HUDEP-2 (cell line): ENCODE measurements around the gene TRIM68.

Experiments
- DNase-seq, 76 experiments: peaks; one replicate each; lab custom pipeline; 2025; ENCODE audit not compliant: unreplicated experiment in 76 of 76; lab: John Stamatoyannopoulos, UW

TRIM68 gene

DNA sequence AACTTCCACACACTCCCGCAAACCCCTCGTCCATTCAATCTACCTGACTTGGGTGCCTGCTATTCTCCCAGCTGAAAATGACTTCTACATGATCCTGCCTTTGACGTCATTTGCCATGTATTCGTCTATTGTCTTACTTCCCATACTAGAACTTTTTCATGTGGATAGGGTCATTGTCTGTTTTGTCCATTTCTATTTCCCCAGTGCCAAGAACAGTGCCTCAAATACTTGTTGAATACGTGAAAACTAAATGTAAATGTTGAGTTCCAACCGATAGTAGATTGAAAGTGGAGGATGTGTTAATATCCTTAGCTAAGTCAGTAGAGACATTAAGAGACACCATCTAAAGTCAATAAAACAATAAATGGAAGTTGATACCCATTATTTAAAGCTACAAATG, 935 bp downstream of the TRIM68 start:
- no peak for DNase-seq

DNA sequence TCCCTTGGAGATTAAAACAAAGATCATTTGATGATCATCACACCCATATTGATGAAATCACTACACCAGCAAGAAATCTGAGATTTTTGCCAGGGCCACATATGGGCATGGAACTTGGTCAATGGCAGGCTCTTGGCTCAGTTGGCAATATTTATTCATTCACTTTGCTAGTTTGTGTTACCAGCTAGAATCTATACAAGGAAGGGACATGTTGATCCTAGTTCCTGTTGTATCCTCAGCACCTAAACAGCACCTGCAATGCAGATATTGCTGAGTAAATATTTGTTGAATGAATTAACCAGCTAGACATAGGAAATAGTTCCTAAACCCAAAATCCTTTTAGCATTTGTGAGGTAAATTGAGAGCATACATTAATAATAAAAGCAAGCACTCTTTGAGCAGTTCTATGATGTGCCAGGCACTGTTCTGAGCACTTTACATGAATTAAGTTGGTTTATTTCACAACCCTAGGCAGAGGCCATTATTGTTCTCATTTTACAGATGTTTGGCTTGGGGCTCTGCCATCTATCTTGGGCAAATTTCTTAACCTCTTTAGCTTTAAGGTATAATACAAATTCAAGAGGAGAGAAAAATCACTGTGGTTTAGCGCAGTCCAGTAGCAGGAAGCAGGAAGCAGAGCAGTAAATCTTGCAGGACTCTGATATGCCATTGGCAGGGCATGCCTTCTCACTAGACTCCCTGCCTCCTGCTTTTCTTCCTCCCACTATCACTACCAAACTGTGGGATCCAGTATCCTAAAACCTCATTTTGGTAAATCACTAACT, 1.6 kb downstream of the TRIM68 start:
- no peak for DNase-seq

DNA sequence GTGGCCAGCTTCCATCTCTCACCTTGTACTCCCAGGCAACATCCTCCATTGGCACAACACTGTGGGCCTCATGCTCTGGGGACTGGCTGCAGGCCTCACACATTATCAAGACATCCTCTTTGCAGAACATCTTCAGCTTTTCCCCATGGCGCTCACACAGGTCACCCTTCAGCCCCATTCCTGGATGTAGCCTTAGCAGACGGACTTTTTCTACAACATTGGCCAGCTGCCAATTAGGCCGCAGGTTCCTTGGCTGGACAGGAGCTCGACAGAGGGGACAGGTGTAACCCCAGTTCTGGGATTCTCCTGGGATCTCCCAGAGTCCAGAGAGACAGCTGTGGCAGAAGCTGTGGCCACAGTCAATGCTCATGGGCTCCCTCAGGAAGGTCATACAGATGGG, 3.0 kb downstream of the TRIM68 start:
- DNase-seq = no peak

DNA sequence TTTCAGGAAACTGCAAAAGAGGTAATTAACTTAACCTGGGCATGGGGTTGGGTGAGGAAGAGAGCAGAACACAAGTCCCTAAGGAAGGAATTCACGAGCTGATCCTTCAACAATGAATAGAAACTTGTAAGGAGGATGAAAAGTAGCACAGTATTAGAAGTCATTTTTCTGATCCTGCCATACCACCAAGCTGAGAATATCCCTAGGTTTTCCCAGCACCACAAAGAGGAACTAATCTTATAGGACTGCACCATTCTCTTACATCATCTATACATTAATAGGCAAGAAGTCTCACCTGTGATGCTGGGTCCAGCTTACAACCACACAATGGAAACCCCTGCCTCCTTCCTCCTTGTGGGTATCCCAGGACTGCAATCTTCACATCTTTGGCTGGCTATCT, 14.3 kb downstream of the TRIM68 start, which contains the start of gene OR52I1:
OR52I1 (plus strand) TSS at position 301 of the 400 bp plus-strand sequence; CDS start at position 301, 0 bp downstream.
- no peak for DNase-seq

DNA sequence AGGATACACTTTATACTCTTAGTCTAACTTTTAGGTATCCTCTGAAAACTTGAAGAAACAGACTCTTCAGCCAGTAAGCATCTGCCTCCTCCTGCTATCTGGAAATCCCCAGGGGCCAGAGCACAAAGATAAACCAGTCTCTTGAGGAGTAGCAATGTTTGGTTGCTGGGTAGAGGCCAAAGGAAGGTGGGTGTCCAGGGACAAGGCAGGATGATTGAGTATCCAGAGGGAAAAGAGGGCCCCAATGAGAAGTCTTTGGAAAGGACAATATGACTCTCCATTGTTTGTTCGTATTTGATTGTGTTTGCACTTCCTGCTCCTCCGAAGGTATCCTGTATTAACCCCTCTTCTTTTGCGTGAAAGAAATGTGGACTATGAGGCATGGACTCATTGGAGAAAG, 19.0 kb downstream of the TRIM68 start:
- no peak for DNase-seq

DNA sequence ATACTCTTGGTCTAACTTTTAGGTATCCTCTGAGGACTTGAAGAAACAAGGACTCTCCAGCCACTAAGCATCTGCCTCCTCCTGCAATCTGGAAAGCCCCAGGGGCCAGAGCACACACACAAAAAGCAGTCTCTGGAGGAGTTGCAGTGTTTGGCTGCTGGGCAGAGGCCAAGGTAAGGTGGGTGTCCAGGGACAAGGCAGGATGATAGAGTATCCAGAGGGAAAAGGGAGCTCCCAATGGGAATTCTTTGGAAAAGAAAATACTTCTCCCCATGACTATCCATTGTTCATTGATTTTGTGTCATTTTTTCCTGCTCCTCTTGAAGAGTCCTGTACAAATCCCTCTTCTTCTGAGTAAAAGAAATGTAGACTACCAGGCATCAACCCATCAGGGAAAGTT, 26.6 kb downstream of the TRIM68 start, which contains the start of gene OR52I2:
OR52I2 (plus strand) TSS at position 301 of the 400 bp plus-strand sequence.
- no peak for DNase-seq

DNA sequence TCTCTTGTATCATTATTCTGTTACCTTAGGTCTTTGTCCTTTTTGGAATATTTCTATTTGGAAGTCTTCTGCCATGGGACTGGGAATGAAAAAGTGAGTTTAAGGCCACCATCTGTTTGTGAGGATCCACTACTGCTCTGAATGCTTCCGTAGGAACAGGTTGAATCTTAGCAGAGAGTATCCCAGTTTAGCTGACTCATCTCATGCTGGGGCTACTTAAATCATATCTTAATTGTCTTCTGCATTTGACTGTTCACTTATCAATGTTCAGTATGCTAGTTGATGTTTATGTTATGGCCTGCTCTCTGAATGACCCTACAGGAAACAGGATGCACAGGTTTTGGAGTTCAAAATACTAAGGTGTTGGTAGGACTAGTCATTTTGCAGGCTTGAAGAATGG, 27.9 kb downstream of the TRIM68 start:
- no peak for DNase-seq

DNA sequence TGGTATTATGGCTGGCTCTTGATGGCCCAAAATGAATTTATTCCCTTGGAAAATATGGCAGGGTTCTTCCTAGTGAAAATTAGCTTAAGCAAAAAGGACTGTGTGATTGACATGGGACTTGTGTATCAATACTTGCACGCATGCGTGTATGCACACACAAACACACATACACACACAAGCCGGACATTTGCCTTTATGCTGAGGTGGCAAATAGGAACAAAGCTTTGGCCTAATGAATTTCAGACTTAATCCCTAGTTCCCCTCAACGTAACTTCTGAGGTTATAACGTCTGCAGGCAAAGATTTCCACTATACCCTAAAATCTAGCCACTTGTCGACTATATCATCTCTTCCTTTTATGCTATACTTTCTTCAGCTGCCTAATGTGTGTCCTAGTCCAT, 29.4 kb downstream of the TRIM68 start:
- no peak for DNase-seq

DNA sequence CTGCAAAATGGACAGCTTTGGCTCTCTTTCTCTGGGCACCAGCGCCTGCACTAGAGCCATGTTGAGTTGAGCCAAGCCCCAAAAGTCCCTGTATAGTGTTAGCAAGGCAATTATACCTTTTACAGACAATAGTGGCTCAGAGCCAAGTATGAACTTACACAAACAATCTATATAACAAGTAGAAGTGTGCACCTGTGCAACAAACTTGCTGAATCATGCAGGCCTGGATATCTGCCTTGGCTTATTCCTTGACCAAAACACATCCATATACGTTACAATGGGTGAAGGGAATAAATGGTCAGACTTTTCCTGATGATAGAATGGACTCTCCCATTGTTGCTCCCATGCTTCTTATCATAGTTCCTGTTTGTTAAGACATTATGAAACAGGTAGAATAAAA, 30.3 kb downstream of the TRIM68 start:
- DNase-seq = no peak

DNA sequence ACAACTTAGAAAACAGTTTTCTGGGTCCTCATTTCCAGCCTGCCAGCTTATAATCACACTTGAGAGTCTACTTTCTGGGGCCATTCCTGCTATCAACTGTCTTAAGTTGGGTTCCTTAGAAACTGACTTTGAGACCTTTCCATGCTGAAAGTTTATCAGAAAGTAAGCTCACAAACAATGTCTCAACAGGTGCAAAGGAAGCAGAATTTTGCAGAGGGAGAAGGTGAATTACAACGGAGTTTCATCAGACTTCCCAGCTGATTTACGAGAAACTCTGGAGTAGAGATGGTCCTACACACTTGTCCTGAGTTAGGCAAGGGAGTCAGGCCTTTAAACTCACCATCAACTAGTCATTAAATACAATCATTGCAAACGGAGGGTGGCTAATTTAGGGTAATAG, 31.2 kb downstream of the TRIM68 start:
- DNase-seq = no peak

DNA sequence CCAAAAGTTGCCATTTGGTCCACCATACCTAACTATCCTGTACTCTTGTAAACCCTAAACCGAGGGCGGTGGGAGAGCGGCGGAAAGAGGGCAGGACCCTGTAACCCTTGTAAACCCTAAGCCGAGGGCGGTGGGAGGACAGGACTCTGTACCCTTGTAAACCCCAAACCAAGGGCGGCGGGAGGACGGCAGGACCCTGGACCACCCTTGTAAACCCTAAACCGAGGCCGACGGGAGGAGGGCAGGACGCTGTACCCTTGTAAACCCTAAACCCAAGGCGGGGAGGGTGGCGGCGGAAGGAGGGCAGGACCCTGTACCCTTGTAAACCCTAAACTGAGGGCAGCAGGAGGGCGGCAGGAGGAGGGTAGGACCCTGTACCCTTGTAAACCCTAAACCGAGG, 39.0 kb downstream of the TRIM68 start:
- no peak for DNase-seq

DNA sequence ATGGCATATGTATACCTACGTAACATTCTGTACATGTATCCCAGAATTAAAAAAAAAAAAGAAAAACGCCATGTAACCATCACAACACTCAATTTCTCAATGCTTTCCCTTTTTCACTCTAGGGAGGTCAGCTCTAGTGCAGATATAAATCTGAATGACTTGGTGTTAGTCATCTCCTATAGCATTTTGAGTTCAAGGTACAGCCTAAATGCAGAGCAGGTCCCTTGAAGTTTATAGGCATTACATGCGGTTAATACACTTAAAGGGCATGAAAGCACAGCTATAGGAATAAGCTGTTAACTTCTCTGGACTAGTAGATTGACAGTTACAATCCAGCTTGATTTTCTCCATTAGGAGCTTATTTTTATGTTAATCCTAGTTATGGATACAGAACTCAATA, 42.7 kb downstream of the TRIM68 start:
- DNase-seq = no peak

DNA sequence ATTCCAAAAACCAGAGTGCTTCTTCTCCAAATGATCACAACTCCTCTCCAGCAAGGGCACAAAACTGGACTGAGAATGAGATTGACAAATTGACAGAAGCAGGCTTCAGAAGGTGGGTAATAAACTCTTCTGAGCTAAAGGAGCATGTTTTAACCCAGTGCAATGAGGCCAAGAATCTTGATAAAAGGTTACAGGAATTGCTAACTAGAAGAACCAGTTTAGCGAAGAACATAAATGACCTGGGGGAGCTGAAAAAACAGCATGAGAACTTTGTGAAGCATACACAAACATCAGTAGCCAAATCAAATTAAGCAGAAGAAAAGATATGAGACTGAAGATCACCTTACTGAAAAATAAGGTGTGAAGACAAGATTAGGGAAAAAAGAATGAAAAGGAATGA, 47.6 kb downstream of the TRIM68 start:
- no peak for DNase-seq

DNA sequence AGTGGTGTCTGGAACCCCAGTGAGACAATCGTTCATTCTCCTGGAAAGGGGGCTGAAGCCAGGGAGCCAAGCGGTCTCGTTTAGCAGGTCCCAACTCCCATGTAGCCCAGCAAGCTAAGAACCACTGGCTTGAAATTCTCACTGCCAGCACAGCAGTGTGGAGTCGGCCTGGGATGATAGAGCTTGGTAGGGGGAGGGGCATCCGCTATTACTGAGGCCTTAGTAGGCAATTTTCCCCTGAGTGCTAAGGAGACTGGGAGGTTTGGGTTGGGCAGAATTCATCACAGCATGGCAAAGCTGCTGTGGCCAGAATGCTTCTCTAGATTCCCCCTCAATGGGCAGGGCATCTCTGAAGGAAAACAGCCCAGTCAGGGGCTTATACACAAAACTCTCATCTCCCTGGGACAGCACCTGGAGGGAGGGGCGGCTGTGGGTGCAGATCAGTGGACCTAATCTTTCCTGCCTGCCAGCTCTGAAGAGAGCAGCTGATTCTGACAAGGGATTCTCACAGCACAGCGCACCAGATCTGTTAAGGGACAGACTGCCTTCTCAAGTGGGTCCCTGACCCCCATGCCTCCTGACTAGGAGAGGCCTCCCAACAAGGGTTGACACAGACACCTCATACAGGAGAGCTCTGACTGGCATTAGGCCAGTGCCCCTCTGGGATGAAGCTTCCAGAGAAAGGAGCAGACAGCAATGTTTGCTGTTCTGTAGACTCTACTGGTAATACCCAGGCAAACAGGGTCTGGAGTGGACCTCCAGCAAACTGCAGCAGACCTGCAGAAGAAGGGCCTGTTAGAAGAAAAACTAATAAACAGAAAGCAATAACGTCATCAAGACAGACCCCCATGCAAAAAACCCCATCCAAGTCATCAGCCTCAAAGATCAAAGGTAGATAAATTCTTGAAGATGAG, 48.2 kb downstream of the TRIM68 start:
- DNase-seq = no peak

DNA sequence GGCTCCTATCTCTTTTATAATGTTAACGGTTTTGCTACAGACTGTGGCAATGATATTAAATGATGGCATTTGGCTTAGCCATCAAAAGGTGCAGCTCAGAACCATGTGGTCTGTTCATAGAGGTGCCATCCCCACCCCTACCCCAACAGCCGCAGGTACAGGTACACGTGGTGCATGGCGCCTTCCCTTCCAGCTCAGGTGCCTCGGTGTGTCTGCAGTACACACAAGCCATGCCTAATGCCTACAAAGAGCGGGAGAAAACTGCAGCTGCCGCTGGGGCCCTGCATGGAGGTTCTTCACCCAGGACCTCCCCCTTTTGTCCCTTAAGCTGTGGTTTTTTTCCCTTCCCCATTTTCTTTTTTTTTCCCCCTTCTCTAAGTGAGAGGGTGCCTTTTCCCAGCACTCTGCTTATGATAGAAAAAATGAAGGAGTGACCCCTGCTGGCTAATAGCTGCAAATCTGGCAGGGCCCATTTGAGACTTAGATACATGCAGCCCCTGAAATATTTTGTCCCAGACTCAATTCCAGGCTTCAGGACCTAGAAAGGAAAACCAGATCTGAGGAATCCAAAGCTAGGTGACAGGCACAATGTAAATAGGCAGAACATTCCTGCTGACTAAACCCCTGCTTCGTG, 56.6 kb downstream of the TRIM68 start:
- peak in 4 of 76 experiments; percentile 7 to 13 (median 10) for DNase-seq
